Inflammatory macrophage (primary cell): ENCODE measurements around the gene PSMA7.
"Not testable (repeated sequence)": the region's sequence is repeated elsewhere in the genome, so short reads cannot be mapped to it uniquely, and the experiment has no call there.

Source experiments
- DNase-seq, 2 donors: peaks; one replicate each; pipeline ENCODE4 v3.0.0-alpha.2; 2020 to 2022

PSMA7 gene

GRCh38 chr20:62119115-62119514 is 24.1 kb downstream of the PSMA7 start:
- DNase-seq = no peak

- DNase-seq = no peak
Measured at GRCh38 chr20:62118113-62119043, 24.8 kb downstream of the PSMA7 start.

- DNase-seq = no peak
Measured at GRCh38 chr20:62117658-62118057, 25.5 kb downstream of the PSMA7 start.

- no peak for DNase-seq
Measured at GRCh38 chr20:62117362-62117646, 25.9 kb downstream of the PSMA7 start.

- DNase-seq = no peak
Measured at GRCh38 chr20:62116558-62117361, 26.4 kb downstream of the PSMA7 start.

- not testable (repeated sequence) for DNase-seq
Measured at GRCh38 chr20:62115800-62116407, 27.3 kb downstream of the PSMA7 start.

- no peak for DNase-seq
Measured at GRCh38 chr20:62114894-62115293, 28.3 kb downstream of the PSMA7 start.

GRCh38 chr20:62112368-62112767 is 30.8 kb downstream of the PSMA7 start:
- DNase-seq = no peak

GRCh38 chr20:62111148-62111547 is 32.0 kb downstream of the PSMA7 start:
- DNase-seq = no peak

- DNase-seq = no peak
Measured at GRCh38 chr20:62105592-62105991, 37.6 kb downstream of the PSMA7 start.

- DNase-seq = no peak
Measured at GRCh38 chr20:62104791-62105345, 38.3 kb downstream of the PSMA7 start.

GRCh38 chr20:62104234-62104789 is 38.9 kb downstream of the PSMA7 start:
- no peak for DNase-seq

GRCh38 chr20:62103508-62104233 is 39.5 kb downstream of the PSMA7 start:
- no peak for DNase-seq

- DNase-seq = no peak
Measured at GRCh38 chr20:62101078-62101477, 42.1 kb downstream of the PSMA7 start.

GRCh38 chr20:62097881-62098407 is 45.2 kb downstream of the PSMA7 start:
- DNase-seq = no peak

GRCh38 chr20:62096421-62097380 is 46.5 kb downstream of the PSMA7 start:
- DNase-seq = no peak

- no peak for DNase-seq
Measured at GRCh38 chr20:62089393-62089792, 53.8 kb downstream of the PSMA7 start.

GRCh38 chr20:62088258-62089127 is 54.7 kb downstream of the PSMA7 start:
- peak; percentile 23 to 43 for DNase-seq

GRCh38 chr20:62087632-62088031 is 55.6 kb downstream of the PSMA7 start:
- no peak for DNase-seq

- DNase-seq = no peak
Measured at GRCh38 chr20:62087227-62087626, 56.0 kb downstream of the PSMA7 start.
